NCI-H146 (cell line): ENCODE results near the gene C1RL.
"Not testable (repeated sequence)": the region's sequence is repeated elsewhere in the genome, so short reads cannot be mapped to it uniquely, and the experiment has no call there.

Experiments
- DNase-seq: peaks from one replicate; lab custom pipeline; 2025; lab: John Stamatoyannopoulos, UW

C1RL gene

GRCh38 chr12:7114008-7114407, 5.0 kb upstream of the C1RL start:
- no peak for DNase-seq

GRCh38 chr12:7113389-7113871, 4.4 kb upstream of the C1RL start:
- DNase-seq: peak; percentile 38

GRCh38 chr12:7112041-7112440, 3.0 kb upstream of the C1RL start:
- no peak for DNase-seq

- no peak for DNase-seq
Measured at GRCh38 chr12:7110661-7111060, 1.6 kb upstream of the C1RL start.

- DNase-seq: no peak
Measured at GRCh38 chr12:7109572-7109920, 532 bp upstream of the C1RL start.

- DNase-seq: peak; percentile 96
Measured at GRCh38 chr12:7108003-7108795, 815 bp downstream of the C1RL start.

GRCh38 chr12:7107636-7108002, 1.4 kb downstream of the C1RL start:
- peak; percentile 66 for DNase-seq

GRCh38 chr12:7107181-7107580, 1.8 kb downstream of the C1RL start:
- DNase-seq: not testable (repeated sequence)

- DNase-seq: no peak
Measured at GRCh38 chr12:7106082-7106481, 2.9 kb downstream of the C1RL start.

- DNase-seq: no peak
Measured at GRCh38 chr12:7103837-7104584, 5.0 kb downstream of the C1RL start.

GRCh38 chr12:7102582-7102981, 6.4 kb downstream of the C1RL start:
- DNase-seq: no peak

- no peak for DNase-seq
Measured at GRCh38 chr12:7101694-7102131, 7.3 kb downstream of the C1RL start.

GRCh38 chr12:7101047-7101693, 7.8 kb downstream of the C1RL start:
- no peak for DNase-seq

- peak; percentile 88 for DNase-seq
Measured at GRCh38 chr12:7100239-7100638, 8.8 kb downstream of the C1RL start.

GRCh38 chr12:7099290-7099996, 9.6 kb downstream of the C1RL start:
- peak; percentile 100 for DNase-seq

- DNase-seq: no peak
Measured at GRCh38 chr12:7096979-7097378, 12.0 kb downstream of the C1RL start.

- DNase-seq: no peak
Measured at GRCh38 chr12:7096006-7096932, 12.7 kb downstream of the C1RL start.

GRCh38 chr12:7093892-7094291, 15.1 kb downstream of the C1RL start:
- DNase-seq: no peak

- DNase-seq: no peak
Measured at GRCh38 chr12:7093486-7093885, 15.5 kb downstream of the C1RL start.

GRCh38 chr12:7092986-7093460, 16.0 kb downstream of the C1RL start:
- DNase-seq: no peak
